HEK293T (cell line): Measurements from ENCODE around the gene OR51B4.

Experiments
- ARNT ChIP-seq: fragments of 450-650 bp; IDR thresholded peaks from 2 replicates; pipeline ENCODE4 v1.6.1; 2017; ENCODE audit warnings: mild to moderate bottlenecking
- BHLHE40 ChIP-seq: fragments of 450-650 bp; IDR thresholded peaks from 2 replicates; pipeline ENCODE4 v1.6.1; 2016; ENCODE audit warnings: mild to moderate bottlenecking, moderate library complexity, borderline replicate concordance
- CTBP1 ChIP-seq: fragments of 450-650 bp; IDR thresholded peaks from 2 replicates; pipeline ENCODE4 v1.6.1; 2016; ENCODE audit warnings: borderline replicate concordance
- ELF4 ChIP-seq: fragments of 450-650 bp; IDR thresholded peaks from 2 replicates; pipeline ENCODE4 v1.6.1; 2017; ENCODE audit warnings: antibody characterized with exemption
- FOXA1 ChIP-seq: fragments of 450-650 bp; IDR thresholded peaks from 2 replicates; pipeline ENCODE4 v1.6.1; 2016; ENCODE audit warnings: mild to moderate bottlenecking
- FOXK2 ChIP-seq: fragments of 450-650 bp; IDR thresholded peaks from 2 replicates; pipeline ENCODE4 v1.6.1; 2016; ENCODE audit warnings: mild to moderate bottlenecking
- FOXM1 ChIP-seq: fragments of 450-650 bp; IDR thresholded peaks from 2 replicates; pipeline ENCODE4 v1.6.1; 2017; ENCODE audit warnings: mild to moderate bottlenecking, borderline replicate concordance
- LEF1 ChIP-seq: fragments of 450-650 bp; IDR thresholded peaks from 2 replicates; pipeline ENCODE4 v1.6.1; 2017; ENCODE audit warnings: mild to moderate bottlenecking, borderline replicate concordance
- NFRKB ChIP-seq: fragments of 450-650 bp; IDR thresholded peaks from 2 replicates; pipeline ENCODE4 v1.6.1; 2016; ENCODE audit warnings: mild to moderate bottlenecking, moderate library complexity
- PKNOX1 ChIP-seq: fragments of 450-650 bp; IDR thresholded peaks from 2 replicates; pipeline ENCODE4 v1.6.1; 2016
- SP1 ChIP-seq: fragments of 450-650 bp; IDR thresholded peaks from 2 replicates; pipeline ENCODE4 v1.6.1; 2017
- SUZ12 ChIP-seq: fragments of 450-650 bp; IDR thresholded peaks from 2 replicates; pipeline ENCODE4 v1.6.1; 2016; ENCODE audit warnings: mild to moderate bottlenecking
- TARDBP ChIP-seq: fragments of 450-650 bp; IDR thresholded peaks from 2 replicates; pipeline ENCODE4 v1.6.1; 2016
- ZNF384 ChIP-seq: fragments of 450-650 bp; IDR thresholded peaks from 2 replicates; pipeline ENCODE4 v1.6.1; 2016

- TF ChIP-seq FOXA1: no peak
- TF ChIP-seq SUZ12: no peak
- no peak for TF ChIP-seq ELF4
- TF ChIP-seq PKNOX1: no peak
- no peak for TF ChIP-seq ARNT
- no peak for TF ChIP-seq TARDBP
- no peak for TF ChIP-seq CTBP1
- TF ChIP-seq FOXM1: no peak
- TF ChIP-seq SP1: no peak
- no peak for TF ChIP-seq LEF1
- TF ChIP-seq BHLHE40: no peak
- no peak for TF ChIP-seq ZNF384
- no peak for TF ChIP-seq FOXK2
- no peak for TF ChIP-seq NFRKB
Measured at GRCh38 chr11:5291207-5291838, 10.4 kb downstream of the OR51B4 start.
